Muscle of leg (tissue), 16 donors: ENCODE data around the gene GRM1. TPM values are rescaled to one million over a fixed set of nuclear protein-coding genes. Genes with fewer than 3 reads are reported as not detected.
A peak's percentile ranks its signal among the peaks of the same experiment; 100 is the strongest.

Source experiments
- DNase-seq: peaks from one replicate; pipeline ENCODE4 v3.0.0; 2013
- H3K27ac ChIP-seq: one replicate; pipeline ENCODE4 v1.5.1; 2013; ENCODE audit warnings: mild to moderate bottlenecking, low read length, control low read depth
- H3K27me3 ChIP-seq: one replicate; pipeline ENCODE4 v1.6.1; 2013; ENCODE audit warnings: low read length; ENCODE audit not compliant: control insufficient read depth, insufficient read depth
- H3K36me3 ChIP-seq: one replicate; pipeline ENCODE4 v1.6.1; 2013; ENCODE audit warnings: low read length; ENCODE audit not compliant: control insufficient read depth, insufficient read depth
- H3K4me1 ChIP-seq: one replicate; pipeline ENCODE4 v1.6.1; 2013; ENCODE audit warnings: low read length; ENCODE audit not compliant: control insufficient read depth, insufficient read depth
- H3K4me3 ChIP-seq: one replicate; pipeline ENCODE4 v1.5.1; 2013; ENCODE audit warnings: low read length, control low read depth
- H3K9me3 ChIP-seq: replicated peaks from 2 replicates; pipeline ENCODE4 v1.6.1; 2013; ENCODE audit warnings: low read depth, low read length; ENCODE audit not compliant: control insufficient read depth
- WGBS: methylation state at CpG from one replicate; pipeline ENCODE4 v1.1.5; 2013; ENCODE audit warnings: missing lambda C conversion rate; ENCODE audit not compliant: insufficient coverage; 5-methylcytosine and 5-hydroxymethylcytosine counted together
- long read RNA-seq, 11 donors: transcript quantifications; one replicate each; lab custom pipeline, GENCODE V29; 2026
- polyA plus RNA-seq, 8 donors: library from polyadenylated mRNA; unstranded; fragments of 120-200 nt; gene quantifications; one replicate each; pipeline versions ENCODE4 v1.2.1 to v1.2.3, GENCODE V29; 2013; ENCODE audit warnings: inconsistent platforms in 1 of 8, low replicate concordance in 1 of 8; ENCODE audit not compliant: insufficient read length in 8 of 8, insufficient read depth in 1 of 8
- total RNA-seq: library from RNA; stranded (reverse); fragments of 120-200 nt; gene quantifications from one replicate; pipeline ENCODE4 v1.2.4, GENCODE V29; 2013

GRM1 gene
- 0.09 TPM for total RNA-seq
- polyA plus RNA-seq: under 1 TPM; 0.05 to 0.18 (median 0.09) TPM
- long read RNA-seq, donor 1: 0 reads
- long read RNA-seq, donor 2: 0 reads
- long read RNA-seq, donor 3: 0 reads
- long read RNA-seq, donor 4: 0 reads
- long read RNA-seq, donor 5: 0 reads
- long read RNA-seq, donor 6: 0 reads
- long read RNA-seq, donor 7: 0 reads
- long read RNA-seq, donor 8: 0 reads
- long read RNA-seq, donor 9: 0 reads
- long read RNA-seq, donor 10: 0 reads
- long read RNA-seq, donor 11: 0 reads

GRCh38 chr6:146028851-146029572, at the start of gene GRM1:
GRM1 (plus strand) TSS chr6:146029062; CDS start chr6:146029518, 456 bp downstream.
- Histone ChIP-seq H3K27ac (no peak within 1 kb of the TSS), H3K9me3 (no peaks in the 10 kb centered on the region), H3K4me1 (peaks cover 4% of the 10 kb centered on the region), H3K27me3 (peaks cover 25% of the 10 kb centered on the region), H3K4me3 (no peak within 1 kb of the TSS), H3K36me3 (no peaks in the 10 kb centered on the region)
- under 1% methylated on average over 26 of the region's 39 CpGs for WGBS
- no peak for DNase-seq

DNA sequence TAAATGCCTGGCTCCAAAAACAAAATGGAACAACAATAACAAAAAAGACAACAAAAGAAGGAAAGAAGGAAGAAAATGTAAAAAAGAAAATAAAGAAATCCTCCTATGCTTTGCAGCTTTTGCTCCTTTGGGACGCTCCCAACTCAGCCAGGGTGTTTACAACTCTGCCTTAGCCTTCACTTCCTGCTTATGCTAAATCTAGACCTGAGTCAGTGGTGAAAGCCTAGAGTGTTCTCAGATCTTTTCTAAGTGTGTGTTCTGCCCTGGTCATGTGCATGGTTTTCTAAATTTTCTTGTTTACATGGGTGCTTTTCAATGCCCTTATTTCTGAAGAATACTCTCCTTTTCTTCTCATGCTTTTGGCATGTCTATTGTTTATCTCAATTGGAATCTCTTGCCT, 19.5 kb upstream of the GRM1 start:
- DNase-seq: no peak
- no CpG with 5 or more reads among the region's 1 CpG for WGBS

DNA sequence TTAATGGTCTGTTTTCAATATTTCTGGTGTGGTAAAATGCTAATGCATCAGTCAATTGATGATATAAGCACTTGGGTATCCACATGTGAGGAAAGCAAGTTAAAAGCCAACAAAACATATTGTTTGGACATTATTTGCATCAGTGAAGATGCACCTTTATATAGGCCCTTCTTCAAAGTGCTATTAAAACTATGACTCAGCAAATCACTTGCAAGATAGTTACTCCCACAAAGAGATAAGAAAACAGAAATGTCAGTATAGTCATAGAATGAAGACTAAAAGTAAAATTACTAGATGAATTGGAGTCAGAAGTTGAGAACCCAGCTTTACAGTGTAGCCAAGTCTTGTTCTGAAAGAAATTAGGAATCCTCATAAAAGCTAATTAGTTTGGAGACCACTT, 14.6 kb upstream of the GRM1 start:
- Histone ChIP-seq H3K4me1 (no peaks in the 10 kb centered on the region), H3K27me3 (no peaks in the 10 kb centered on the region), H3K4me3 (no peak overlapping the region), H3K9me3 (peaks cover 7% of the 10 kb centered on the region), H3K36me3 (no peaks in the 10 kb centered on the region), H3K27ac (no peak overlapping the region)
- DNase-seq: no peak

More for the DNA sequence above, 19.5 kb upstream of the GRM1 start:
- Histone ChIP-seq H3K27me3 (no peaks in the 10 kb centered on the region), H3K27ac (no peak overlapping the region), H3K9me3 (peaks cover 9% of the 10 kb centered on the region), H3K4me3 (no peak overlapping the region), H3K36me3 (no peaks in the 10 kb centered on the region), H3K4me1 (no peaks in the 10 kb centered on the region)

- Histone ChIP-seq H3K4me3 (no peak overlapping the region), H3K9me3 (no peaks in the 10 kb centered on the region), H3K36me3 (no peaks in the 10 kb centered on the region), H3K4me1 (no peaks in the 10 kb centered on the region), H3K27me3 (no peaks in the 10 kb centered on the region), H3K27ac (no peak overlapping the region)
- no peak for DNase-seq
Measured at GRCh38 chr6:146017672-146018071, 11.2 kb upstream of the GRM1 start.

- no peak for DNase-seq
- no CpG with 5 or more reads among the region's 3 CpGs for WGBS
- Histone ChIP-seq H3K4me3 (no peak overlapping the region), H3K4me1 (peaks cover 4% of the 10 kb centered on the region), H3K36me3 (no peaks in the 10 kb centered on the region), H3K27me3 (peaks cover 25% of the 10 kb centered on the region), H3K9me3 (no peaks in the 10 kb centered on the region), H3K27ac (no peak overlapping the region)
Measured at GRCh38 chr6:146026873-146027272, 2.0 kb upstream of the GRM1 start.

DNA sequence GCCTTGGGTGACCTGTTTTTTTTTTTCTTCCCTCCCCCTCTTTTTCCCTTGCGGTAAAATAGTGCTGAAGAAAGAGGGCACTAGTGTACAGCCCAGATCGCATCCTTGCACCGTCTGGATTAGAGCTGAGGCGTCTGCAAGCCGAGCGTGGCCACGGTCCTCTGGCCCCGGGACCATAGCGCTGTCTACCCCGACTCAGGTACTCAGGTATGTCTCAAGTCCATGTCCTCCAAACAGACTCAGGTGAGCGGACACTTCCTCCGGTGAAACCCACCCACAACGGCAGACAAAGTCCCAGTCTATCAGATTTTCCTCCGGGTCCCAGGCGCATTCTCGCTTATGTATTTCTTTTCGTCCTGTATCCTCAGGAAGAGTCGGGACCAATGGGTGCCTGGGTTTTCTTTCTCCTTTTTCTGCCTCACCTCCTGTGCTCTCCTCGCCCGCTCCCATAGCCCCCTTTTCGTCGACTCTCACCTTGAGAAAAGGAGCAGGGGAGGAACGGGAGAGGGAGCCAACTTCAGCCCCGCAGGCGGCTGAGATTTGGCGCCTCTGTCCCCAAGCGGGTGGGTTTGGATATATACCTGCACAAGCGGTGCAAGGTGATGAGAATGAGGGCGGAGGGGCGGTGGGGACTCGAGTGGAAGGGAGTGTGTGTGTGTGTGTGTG, 1.1 kb upstream of the GRM1 start:
- H3K4me3 ChIP-seq: no peak overlapping the region
- H3K27ac ChIP-seq: no peak overlapping the region
- peaks cover 25% of the 10 kb centered on the region for H3K27me3 ChIP-seq
- H3K36me3 ChIP-seq: no peaks in the 10 kb centered on the region
- H3K9me3 ChIP-seq: no peaks in the 10 kb centered on the region
- WGBS: 4% methylated on average over 26 of the region's 31 CpGs
- DNase-seq: peak; percentile 0
- peaks cover 4% of the 10 kb centered on the region for H3K4me1 ChIP-seq

DNA sequence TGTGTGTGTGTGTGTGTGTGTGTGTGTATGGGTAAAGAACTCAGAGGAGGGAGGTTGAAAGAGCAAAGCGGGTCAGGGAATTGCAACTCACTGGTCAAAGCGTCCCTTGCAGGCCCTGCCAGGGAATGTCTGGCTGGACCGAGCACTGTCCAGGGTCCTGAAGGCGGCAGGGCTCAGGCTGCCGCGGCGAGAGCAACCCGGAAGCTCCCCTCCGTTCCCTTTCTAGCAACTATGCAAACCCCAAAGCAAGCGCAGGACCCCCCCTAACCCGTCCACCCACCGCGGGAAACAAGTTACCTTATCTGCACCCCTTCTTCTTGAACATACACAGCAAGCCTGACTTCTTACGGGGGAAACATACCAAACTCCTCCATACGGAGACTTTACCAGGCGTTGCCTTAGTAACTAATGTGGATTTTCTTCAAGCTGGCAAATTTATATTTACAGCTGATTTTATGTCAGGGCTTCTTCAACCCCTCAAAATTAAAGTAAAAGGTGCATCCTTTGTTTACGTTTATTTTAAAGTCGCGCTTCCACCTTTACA, 538 bp upstream of the GRM1 start:
- no peak overlapping the region for H3K27ac ChIP-seq
- peaks cover 25% of the 10 kb centered on the region for H3K27me3 ChIP-seq
- DNase-seq: peak; percentile 73
- peaks cover 4% of the 10 kb centered on the region for H3K4me1 ChIP-seq
- H3K9me3 ChIP-seq: no peaks in the 10 kb centered on the region
- 0% methylated on average over 14 of the region's 19 CpGs for WGBS
- no peak overlapping the region for H3K4me3 ChIP-seq
- no peaks in the 10 kb centered on the region for H3K36me3 ChIP-seq

DNA sequence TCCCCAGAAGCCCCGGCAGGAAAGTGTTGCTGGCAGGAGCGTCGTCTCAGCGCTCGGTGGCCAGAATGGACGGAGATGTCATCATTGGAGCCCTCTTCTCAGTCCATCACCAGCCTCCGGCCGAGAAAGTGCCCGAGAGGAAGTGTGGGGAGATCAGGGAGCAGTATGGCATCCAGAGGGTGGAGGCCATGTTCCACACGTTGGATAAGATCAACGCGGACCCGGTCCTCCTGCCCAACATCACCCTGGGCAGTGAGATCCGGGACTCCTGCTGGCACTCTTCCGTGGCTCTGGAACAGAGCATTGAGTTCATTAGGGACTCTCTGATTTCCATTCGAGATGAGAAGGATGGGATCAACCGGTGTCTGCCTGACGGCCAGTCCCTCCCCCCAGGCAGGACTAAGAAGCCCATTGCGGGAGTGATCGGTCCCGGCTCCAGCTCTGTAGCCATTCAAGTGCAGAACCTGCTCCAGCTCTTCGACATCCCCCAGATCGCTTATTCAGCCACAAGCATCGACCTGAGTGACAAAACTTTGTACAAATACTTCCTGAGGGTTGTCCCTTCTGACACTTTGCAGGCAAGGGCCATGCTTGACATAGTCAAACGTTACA, 817 bp downstream of the GRM1 start:
- no peak for DNase-seq
- no peak overlapping the region for H3K27ac ChIP-seq
- no peak overlapping the region for H3K4me3 ChIP-seq
- 16% methylated on average over 20 of the region's 25 CpGs for WGBS
- H3K9me3 ChIP-seq: no peaks in the 10 kb centered on the region
- H3K4me1 ChIP-seq: peaks cover 4% of the 10 kb centered on the region
- no peaks in the 10 kb centered on the region for H3K36me3 ChIP-seq
- peaks cover 25% of the 10 kb centered on the region for H3K27me3 ChIP-seq

- peaks cover 25% of the 10 kb centered on the region for H3K27me3 ChIP-seq
- WGBS: no CpG with 5 or more reads among the region's 4 CpGs
- peaks cover 4% of the 10 kb centered on the region for H3K4me1 ChIP-seq
Measured at GRCh38 chr6:146032387-146032786, 3.5 kb downstream of the GRM1 start.

DNA sequence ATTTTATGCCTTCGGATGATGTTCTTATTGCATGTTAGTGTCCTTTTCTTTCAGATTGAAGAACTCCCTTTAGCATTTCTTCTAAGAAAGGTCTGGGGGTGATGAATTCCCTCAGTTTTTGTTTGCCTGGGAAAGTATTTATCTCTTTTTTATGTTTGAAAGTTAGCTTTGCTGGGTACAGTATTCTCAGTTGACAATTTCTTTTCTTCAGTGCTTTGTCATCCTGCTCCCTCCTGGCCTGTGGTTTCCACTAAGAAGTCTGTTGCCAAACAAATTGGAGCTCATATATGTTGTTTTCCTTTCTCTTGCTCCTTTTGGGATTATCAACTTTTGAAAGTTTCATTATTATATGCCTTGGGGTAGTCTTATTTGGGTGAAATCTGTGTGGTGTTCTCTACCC, 11.5 kb downstream of the GRM1 start:
- H3K27ac ChIP-seq: no peak overlapping the region
- H3K9me3 ChIP-seq: peaks cover 7% of the 10 kb centered on the region
- H3K36me3 ChIP-seq: no peaks in the 10 kb centered on the region
- H3K4me3 ChIP-seq: no peak overlapping the region
- DNase-seq: no peak
- WGBS: no CpG with 5 or more reads among the region's 1 CpG
- H3K27me3 ChIP-seq: no peaks in the 10 kb centered on the region
- H3K4me1 ChIP-seq: no peaks in the 10 kb centered on the region

More at GRCh38 chr6:146032387-146032786, 3.5 kb downstream of the GRM1 start:
- no peak overlapping the region for H3K4me3 ChIP-seq
- no peak for DNase-seq
- no peaks in the 10 kb centered on the region for H3K36me3 ChIP-seq
- no peaks in the 10 kb centered on the region for H3K9me3 ChIP-seq
- H3K27ac ChIP-seq: no peak overlapping the region
